HL-60/S4 treated with retinoic acid at 250 ng/mL for 4 days and 3 days (cell line): ENCODE results near the gene PRELP.

Experiments used
- in situ Hi-C: fragments of 300-500 bp; cut with MboI; formaldehyde crosslinking; loops from 2 replicates; pipeline ENCODE4 v1.7.0; 2022; ENCODE audit warnings: low sequenced_read_pairs

Gene PRELP

DNA sequence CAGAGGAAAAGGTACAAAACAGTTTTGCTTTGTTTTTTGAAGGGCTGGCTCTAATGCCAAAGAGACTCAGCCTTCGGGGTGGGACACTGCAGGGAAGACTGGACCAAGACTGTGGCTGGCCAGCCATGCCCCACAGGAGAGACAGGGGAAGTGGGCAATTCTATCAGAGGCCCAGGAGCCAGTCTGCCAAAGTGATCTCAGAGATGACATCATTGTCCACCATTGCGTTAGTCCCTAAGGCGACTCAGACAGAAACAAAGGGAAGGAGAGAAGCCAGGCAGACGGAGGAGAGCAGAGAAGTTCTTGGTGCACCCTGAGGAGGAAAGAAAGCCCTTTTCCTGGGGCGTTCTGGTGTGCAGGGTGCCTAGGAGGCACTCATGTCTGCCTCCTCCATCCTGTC is 44.7 kb downstream of the PRELP start:
- in situ Hi-C loops: no loop called here

DNA sequence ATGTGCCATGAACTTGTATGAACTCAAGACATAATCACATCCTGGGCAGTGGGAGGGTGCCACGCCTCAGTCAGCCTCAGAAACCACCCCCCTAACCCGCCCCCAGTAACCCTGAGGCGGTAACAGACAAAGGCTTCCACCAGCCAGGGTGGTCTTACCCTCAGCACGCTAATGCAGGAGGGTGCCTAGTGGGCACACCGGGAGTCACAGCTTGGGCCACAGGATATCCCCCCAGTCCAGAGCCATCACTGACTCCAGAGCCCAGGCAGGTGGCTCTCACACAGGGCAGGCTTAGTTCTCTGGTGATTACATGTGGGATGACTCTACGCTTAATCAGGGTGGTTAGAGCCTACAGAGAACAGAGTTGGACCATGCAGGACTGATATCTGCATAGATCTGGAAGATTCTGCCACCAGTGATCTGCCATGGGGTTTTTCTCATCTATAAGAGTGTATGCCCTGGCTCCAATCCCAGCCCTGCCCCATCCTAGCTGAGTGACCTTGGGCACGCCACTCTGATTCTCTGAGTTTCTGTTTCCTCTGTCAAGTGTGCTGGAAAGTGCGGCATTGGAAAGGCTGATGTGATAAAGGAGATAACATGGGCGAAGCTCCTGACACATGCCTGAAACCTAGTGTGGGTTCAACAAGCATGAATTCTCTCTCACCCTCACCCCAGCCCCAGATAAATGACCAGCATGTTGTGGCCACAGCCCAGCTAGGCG is 45.6 kb downstream of the PRELP start:
- in situ Hi-C loops: no loop called here

- in situ Hi-C loops: no loop called here
Observed at GRCh38 chr1:203521812-203522211, 46.2 kb downstream of the PRELP start.

- in situ Hi-C loops: no loop called here
Observed at GRCh38 chr1:203522237-203522636, 46.6 kb downstream of the PRELP start.

- in situ Hi-C loops: no loop called here
Observed at GRCh38 chr1:203523667-203524066, 48.1 kb downstream of the PRELP start.

GRCh38 chr1:203524152-203524551 is 48.5 kb downstream of the PRELP start:
- in situ Hi-C loops: no loop called here

DNA sequence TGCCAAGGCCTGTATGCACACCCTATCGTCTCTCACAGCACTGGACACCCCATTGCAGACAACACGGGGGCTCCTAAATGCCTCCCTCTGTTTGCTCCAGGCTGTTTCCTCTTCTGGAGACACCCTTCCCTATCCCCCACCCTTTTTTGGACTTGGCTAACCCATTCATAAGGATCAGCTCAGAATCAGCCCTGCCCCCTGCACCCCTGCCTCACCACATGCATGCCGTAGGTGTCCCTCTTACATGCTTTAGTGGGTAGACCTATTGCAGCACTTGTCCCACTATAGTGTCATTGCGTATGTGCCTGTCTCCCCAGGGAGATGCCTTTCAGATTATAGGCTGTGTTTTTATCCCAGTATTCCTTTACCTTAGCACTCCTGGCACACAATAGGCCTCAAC is 49.2 kb downstream of the PRELP start:
- in situ Hi-C loops: no loop called here

- in situ Hi-C loops: no loop called here
Observed at GRCh38 chr1:203525685-203526084, 50.1 kb downstream of the PRELP start.

- in situ Hi-C loops: no loop called here
Observed at GRCh38 chr1:203526130-203526529, 50.5 kb downstream of the PRELP start.

- in situ Hi-C loops: no loop called here
Observed at GRCh38 chr1:203526572-203526971, 51.0 kb downstream of the PRELP start.

DNA sequence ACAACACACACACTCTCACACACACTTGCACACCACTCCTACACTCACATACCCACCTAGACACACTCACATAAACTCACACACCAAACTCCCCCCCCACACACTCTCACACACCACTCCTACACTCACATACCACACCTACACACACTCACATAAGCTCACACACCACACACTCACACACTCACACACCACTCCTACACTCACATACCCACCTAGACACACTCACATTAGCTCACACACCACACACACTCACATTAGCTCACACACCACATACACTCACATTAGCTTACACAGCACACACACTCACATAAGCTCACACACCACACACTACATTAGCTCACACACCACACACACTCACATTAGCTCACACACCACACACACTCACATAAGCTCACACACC is 51.4 kb downstream of the PRELP start:
- in situ Hi-C loops: no loop called here

DNA sequence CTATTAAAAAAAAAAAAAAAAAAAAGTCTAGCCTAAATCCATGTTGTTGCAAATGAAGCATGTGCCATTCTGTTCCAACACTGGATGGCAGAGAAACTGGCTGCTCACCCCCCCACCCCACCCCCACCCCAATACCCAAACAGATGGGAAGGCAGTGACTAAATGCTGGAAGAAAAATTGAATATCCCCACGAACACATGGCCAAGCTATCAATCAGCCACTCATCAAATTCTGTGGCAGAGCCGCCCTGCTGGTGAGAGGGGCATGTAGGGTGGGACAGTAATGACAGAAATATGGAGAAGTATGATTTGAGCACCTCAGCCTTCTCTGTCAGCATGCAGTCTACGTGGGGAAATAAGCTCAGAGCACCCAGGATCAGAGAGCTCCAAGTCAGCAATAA is 52.5 kb downstream of the PRELP start:
- in situ Hi-C loops: no loop called here

DNA sequence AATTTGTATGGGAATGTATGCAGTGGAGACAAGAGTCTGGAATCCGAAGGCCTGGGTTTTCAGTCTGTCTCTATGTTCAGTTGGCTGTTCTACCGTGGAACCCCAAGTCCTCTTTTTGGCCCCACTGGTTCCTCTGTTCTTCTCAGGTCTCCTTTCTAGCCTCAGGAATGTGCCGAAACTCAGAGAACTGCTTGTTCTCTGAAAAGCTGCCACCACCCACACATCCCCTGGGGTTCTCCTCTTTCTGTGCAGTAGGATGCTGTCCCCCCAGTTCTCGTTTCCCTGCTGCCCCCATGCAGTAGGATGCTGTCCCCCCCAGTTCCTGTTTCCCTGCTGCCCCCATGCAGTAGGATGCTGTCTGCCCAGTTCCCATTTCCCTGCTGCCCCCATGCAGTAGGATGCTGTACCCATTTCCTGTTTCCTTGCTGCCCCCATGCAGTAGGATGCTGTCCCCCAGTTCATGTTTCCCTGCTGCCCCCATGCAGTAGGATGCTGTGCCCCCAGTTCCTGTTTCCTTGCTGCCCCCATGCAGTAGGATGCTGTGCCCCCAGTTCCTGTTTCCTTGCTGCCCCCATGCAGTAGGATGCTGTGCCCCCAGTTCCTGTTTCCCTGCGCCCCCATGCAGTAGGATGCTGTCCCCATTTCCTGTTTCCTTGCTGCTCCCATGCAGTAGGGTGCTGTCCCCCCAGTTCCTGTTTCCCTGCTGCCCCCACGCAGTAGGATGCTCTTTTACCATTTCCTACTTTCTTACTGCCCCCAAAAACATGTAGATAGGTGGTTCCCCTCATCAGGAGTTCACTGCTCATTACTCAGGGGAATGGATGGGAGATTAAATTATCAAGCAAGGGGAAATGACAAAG is 53.6 kb downstream of the PRELP start:
- in situ Hi-C loops: no loop called here

DNA sequence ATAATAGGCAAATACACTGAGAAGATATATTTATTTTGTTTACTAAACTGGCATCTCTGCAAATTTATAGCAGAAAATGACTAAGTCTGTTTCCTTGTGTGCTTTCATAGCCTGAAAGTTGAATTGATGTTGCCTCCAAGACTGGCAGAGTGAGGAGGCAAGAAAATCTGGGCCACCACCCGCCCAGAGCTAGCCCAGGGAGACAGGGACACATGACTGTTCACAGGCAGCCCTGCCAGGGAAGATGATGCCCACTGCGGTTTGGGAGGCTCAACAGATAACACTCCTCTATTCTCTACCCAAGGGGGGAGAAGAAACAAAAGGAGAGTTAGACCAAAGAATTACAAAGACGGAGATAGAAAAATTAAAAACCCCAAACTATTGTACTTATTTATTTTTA is 55.5 kb downstream of the PRELP start:
- in situ Hi-C loops: no loop called here

GRCh38 chr1:203534012-203534411 is 58.4 kb downstream of the PRELP start:
- in situ Hi-C loops: no loop called here

- in situ Hi-C loops: no loop called here
Observed at GRCh38 chr1:203534526-203534925, 58.9 kb downstream of the PRELP start.

DNA sequence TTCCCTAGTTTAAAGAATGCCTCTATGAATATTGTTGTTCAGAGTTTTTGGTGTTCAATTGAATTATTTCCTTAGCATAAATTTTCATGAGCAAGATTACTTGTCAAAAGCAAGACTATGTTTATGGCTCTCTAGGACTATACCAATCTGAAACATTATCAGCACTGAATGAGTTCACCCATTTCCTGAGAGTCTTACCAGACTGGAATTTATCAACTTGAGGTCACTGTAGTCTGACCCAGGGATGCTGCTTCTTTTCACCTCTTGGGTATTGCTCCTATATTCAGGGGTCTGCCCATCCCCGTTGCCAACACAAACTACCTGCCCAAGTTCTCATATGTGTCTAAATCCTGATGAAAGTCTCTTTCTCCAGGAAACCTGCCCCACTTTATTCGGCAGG is 61.0 kb downstream of the PRELP start:
- in situ Hi-C loops: no loop called here

GRCh38 chr1:203536980-203537455 is 61.4 kb downstream of the PRELP start:
- in situ Hi-C loops: no loop called here

GRCh38 chr1:203537806-203538464 is 62.3 kb downstream of the PRELP start:
- in situ Hi-C loops: no loop called here

GRCh38 chr1:203538726-203539125 is 63.1 kb downstream of the PRELP start:
- in situ Hi-C loops: no loop called here

DNA sequence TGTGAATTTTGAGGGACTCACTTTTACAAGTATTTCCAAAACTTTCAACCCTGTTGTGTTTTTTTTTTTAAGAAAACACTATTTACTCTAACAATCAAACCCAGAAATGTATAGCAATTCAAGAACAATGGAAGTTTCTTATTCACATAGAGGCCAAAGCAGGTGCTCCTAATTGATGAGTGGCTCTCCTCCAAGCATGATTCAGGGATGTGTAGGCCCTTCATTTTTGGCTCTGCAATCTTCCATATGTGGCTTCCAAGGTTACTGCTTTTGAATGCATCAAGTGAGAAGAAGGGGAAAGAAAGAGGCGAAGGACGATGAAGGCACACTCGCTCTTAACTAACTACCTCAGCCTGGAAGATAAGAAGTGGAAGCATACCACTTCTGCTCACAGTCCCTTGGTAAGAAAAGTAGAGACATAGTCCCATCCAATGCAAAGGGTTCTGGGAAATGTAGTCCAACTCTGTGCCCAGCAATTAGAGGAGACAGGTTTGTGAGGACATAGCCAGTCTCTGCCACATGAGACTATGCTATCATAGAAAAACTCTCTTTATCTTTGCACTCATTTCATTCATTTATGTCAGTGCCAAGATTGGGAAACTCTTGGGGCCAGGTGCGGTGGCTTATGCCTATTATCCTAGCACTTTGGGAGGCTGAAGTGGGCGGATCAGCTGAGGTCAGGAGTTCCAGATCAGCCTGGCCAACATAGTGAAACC is 64.4 kb downstream of the PRELP start:
- in situ Hi-C loops: no loop called here
